Endodermal cell (in vitro differentiated cells): ENCODE measurements around the gene IKZF4. TPM values are rescaled to one million over a fixed set of nuclear protein-coding genes. Genes with fewer than 3 reads are reported as not detected.
"Not testable (repeated sequence)": the region's sequence is repeated elsewhere in the genome, so short reads cannot be mapped to it uniquely, and the experiment has no call there.

Source experiments
- DNase-seq: peaks from one replicate; pipeline ENCODE4 v3.0.0-alpha.2; 2017
- H3K27ac ChIP-seq: 2 replicates; pipeline ENCODE4 v1.5.1; 2013; ENCODE audit warnings: mild to moderate bottlenecking, low read depth, low read length, moderate library complexity
- H3K27me3 ChIP-seq: 2 replicates; pipeline ENCODE4 v1.6.1; 2013; ENCODE audit warnings: mild to moderate bottlenecking, low read length, moderate library complexity; ENCODE audit not compliant: insufficient read depth, control insufficient read depth, poor library complexity, severe bottlenecking
- H3K36me3 ChIP-seq: 2 replicates; pipeline ENCODE4 v1.7.0; 2013; ENCODE audit warnings: mild to moderate bottlenecking, low read length, moderate library complexity; ENCODE audit not compliant: control insufficient read depth, insufficient read depth
- H3K4me1 ChIP-seq: one replicate; pipeline ENCODE4 v1.7.0; 2013; ENCODE audit warnings: low read length; ENCODE audit not compliant: control insufficient read depth, insufficient read depth
- H3K4me3 ChIP-seq: 2 replicates; pipeline ENCODE4 v1.5.1; 2013; ENCODE audit warnings: mild to moderate bottlenecking, low read length, moderate library complexity
- H3K9ac ChIP-seq: 2 replicates; pipeline ENCODE4 v1.6.1; 2013; ENCODE audit warnings: mild to moderate bottlenecking, low read length, moderate library complexity; ENCODE audit not compliant: poor library complexity, severe bottlenecking; ENCODE audit errors: extremely low read depth
- H3K9me3 ChIP-seq: 2 replicates; pipeline ENCODE4 v1.6.1; 2013; ENCODE audit warnings: mild to moderate bottlenecking, low read length, moderate library complexity; ENCODE audit not compliant: control insufficient read depth
- H3K27ac Mint-ChIP-seq: 2 replicates; pipeline ENCODE4 v1.8.0; 2020; ENCODE audit warnings: mixed read lengths
- H3K27me3 Mint-ChIP-seq: 2 replicates; pipeline ENCODE4 v1.8.0; 2021; ENCODE audit warnings: mild to moderate bottlenecking, mixed read lengths; ENCODE audit not compliant: insufficient read depth
- H3K36me3 Mint-ChIP-seq: 2 replicates; pipeline ENCODE4 v1.8.0; 2020; ENCODE audit warnings: low read depth, mixed read lengths
- H3K4me1 Mint-ChIP-seq: 2 replicates; pipeline ENCODE4 v1.8.0; 2020; ENCODE audit warnings: mixed read lengths
- H3K4me3 Mint-ChIP-seq: 2 replicates; pipeline ENCODE4 v1.8.0; 2020; ENCODE audit warnings: mild to moderate bottlenecking, moderate library complexity, mixed read lengths
- H3K9me3 Mint-ChIP-seq: 2 replicates; pipeline ENCODE4 v1.8.0; 2020; ENCODE audit warnings: mild to moderate bottlenecking, mixed read lengths
- WGBS, 2 experiments: methylation state at CpG; one replicate each; pipeline versions ENCODE4 v1.1.5 to v1.1.7; 2013; ENCODE audit warnings: missing lambda C conversion rate in 2 of 2, mixed read lengths in 1 of 2; ENCODE audit not compliant: insufficient coverage in 1 of 2, insufficient read length in 1 of 2; 5-methylcytosine and 5-hydroxymethylcytosine counted together
- total RNA-seq, 2 donors: library from RNA; stranded (reverse); fragmentation: NEBNext Ultra II Directional in 1 of 2; extraction: Animal tissue kit (Norgen Biotek cat#: 25700) in 1 of 2; gene quantifications; 2 replicates in 1 of 2; 3 replicates in 1 of 2; pipeline ENCODE4 v1.2.1, GENCODE V29; 2021
- TF ChIP-seq, protein P1 (sequence below): fragments of 200-600 bp; sonication (generic); conservative IDR thresholded peaks from 2 replicates; pipeline ENCODE4 v1.5.0; 2021; ENCODE audit warnings: antibody characterized with exemption, mild to moderate bottlenecking

Gene IKZF4
- total RNA-seq, 2 donors from 2014 or later: 9.8 to 10.2 TPM

DNA sequence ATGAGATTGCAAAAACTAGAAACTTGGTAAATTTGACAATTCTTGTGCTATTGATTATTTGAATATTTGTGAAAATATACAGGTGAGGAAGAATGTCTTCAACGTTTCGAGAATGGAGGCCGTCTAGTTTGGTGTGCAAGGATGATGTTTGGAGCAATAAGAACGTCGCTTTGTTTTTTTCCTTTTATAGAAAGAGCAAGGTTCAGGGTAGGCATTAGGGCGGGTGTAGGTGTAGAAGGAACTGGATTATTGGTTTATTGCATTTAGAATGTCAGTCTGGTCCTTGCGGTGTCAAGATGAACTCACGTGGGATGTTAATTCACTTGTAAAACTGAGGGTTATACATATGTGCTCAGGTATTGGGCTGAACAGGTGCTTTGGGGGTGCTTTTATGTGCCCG lies 22.0 kb downstream of the IKZF4 start:
- Histone ChIP-seq H3K4me1 (no peaks in the 10 kb centered on the region), H3K27ac (no peak overlapping the region), H3K36me3 (peaks cover 34% of the 10 kb centered on the region), H3K4me3 (peak overlapping the region; percentile 100), H3K27me3 (no peaks in the 10 kb centered on the region), H3K9me3 (no peaks in the 10 kb centered on the region), H3K9ac (peak overlapping the region; percentile 94)
- WGBS, 2 experiments: 51 to 71% methylated on average over 5 to 9 of the region's 9 CpGs
- Mint-ChIP-seq H3K4me1 (peaks cover 17% of the 10 kb centered on the region), H3K27ac (peak overlapping the region; percentile 98), H3K9me3 (no peaks in the 10 kb centered on the region), H3K4me3 (peak overlapping the region; percentile 95), H3K36me3 (peaks cover 32% of the 10 kb centered on the region), H3K27me3 (no peaks in the 10 kb centered on the region)
- no peak for DNase-seq
- TF ChIP-seq, protein P1, sequence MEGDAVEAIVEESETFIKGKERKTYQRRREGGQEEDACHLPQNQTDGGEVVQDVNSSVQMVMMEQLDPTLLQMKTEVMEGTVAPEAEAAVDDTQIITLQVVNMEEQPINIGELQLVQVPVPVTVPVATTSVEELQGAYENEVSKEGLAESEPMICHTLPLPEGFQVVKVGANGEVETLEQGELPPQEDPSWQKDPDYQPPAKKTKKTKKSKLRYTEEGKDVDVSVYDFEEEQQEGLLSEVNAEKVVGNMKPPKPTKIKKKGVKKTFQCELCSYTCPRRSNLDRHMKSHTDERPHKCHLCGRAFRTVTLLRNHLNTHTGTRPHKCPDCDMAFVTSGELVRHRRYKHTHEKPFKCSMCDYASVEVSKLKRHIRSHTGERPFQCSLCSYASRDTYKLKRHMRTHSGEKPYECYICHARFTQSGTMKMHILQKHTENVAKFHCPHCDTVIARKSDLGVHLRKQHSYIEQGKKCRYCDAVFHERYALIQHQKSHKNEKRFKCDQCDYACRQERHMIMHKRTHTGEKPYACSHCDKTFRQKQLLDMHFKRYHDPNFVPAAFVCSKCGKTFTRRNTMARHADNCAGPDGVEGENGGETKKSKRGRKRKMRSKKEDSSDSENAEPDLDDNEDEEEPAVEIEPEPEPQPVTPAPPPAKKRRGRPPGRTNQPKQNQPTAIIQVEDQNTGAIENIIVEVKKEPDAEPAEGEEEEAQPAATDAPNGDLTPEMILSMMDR: no peak

DNA sequence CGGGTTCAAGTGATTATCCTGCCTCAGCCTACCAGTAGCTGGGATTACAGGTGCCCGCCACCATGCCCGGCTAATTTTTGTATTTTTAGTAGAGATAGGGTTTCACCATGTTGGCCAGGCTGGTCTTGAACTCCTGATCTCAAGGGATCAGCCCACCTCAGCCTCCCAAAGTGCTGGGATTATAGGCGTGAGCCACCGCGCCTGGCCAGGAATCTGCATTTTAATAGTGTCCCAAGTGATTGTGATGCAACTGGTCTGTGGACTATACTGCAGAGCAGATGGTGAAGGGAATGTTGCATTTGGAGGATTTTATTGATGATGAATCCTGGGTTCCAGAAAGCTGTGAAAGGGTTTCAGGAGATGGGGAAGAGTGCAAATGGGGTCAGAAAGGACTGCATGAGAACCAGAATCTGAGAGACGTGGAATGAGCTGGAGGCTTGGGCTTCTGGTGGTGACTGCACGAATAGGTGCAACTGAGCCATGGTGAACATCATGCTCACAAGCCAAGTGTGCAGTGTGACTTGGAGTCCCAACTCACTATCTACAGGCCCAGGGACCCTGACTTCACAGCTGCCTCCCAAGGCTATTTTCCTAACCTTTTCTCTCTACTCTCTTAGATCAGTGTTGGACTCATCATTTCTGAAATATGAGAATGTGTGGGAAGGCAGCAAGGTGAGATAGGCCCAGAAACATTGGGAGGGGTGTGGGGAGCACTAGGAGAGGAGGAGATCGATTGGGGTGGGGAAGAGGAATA lies 25.4 kb downstream of the IKZF4 start:
- H3K9me3 Mint-ChIP-seq: no peaks in the 10 kb centered on the region
- Histone ChIP-seq H3K9ac (no peak overlapping the region), H3K9me3 (no peaks in the 10 kb centered on the region), H3K36me3 (peaks cover 34% of the 10 kb centered on the region), H3K27me3 (no peaks in the 10 kb centered on the region), H3K4me3 (no peak overlapping the region), H3K4me1 (no peaks in the 10 kb centered on the region), H3K27ac (peak overlapping the region; percentile 8)
- TF ChIP-seq, protein P1: no peak
- DNase-seq: peak; percentile 59
- no peaks in the 10 kb centered on the region for H3K27me3 Mint-ChIP-seq
- peak overlapping the region; percentile 91 for H3K27ac Mint-ChIP-seq
- peaks cover 10% of the 10 kb centered on the region for H3K4me1 Mint-ChIP-seq
- H3K36me3 Mint-ChIP-seq: peaks cover 32% of the 10 kb centered on the region
- 85 to 89% methylated on average over 6 to 8 of the region's 9 CpGs for WGBS, 2 experiments
- no peak overlapping the region for H3K4me3 Mint-ChIP-seq

DNA sequence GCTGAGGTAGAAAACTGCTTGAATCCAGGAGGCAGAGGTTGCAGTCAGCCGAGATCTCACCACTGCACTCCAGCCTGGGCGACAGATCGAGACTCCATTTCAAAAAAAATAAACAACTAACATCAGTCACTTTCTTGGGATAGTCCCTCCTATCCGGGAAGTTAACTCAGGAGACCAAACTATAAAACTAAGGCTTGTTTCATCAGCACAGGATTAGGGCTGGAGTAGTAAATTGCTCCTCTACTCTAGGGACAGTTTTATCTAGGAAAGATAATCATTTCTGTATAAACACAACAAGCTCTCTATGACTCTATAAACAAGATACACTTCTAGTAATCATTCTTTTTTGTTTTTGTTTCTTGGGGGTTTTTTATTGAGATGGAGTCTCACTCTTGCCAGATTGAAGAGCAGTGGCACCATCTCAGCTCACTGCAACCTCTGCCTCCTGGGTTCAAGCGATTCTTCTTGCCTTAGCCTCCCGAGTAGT lies 32.6 kb downstream of the IKZF4 start:
- DNase-seq: no peak
- Histone ChIP-seq H3K27me3 (no peaks in the 10 kb centered on the region), H3K9ac (no peak overlapping the region), H3K4me1 (no peaks in the 10 kb centered on the region), H3K36me3 (no peaks in the 10 kb centered on the region), H3K9me3 (no peaks in the 10 kb centered on the region), H3K4me3 (no peak overlapping the region), H3K27ac (no peak overlapping the region)
- H3K27me3 Mint-ChIP-seq: no peaks in the 10 kb centered on the region
- H3K4me3 Mint-ChIP-seq: no peak overlapping the region
- H3K27ac Mint-ChIP-seq: no peak overlapping the region
- TF ChIP-seq, protein P1: no peak
- no peaks in the 10 kb centered on the region for H3K4me1 Mint-ChIP-seq
- no peaks in the 10 kb centered on the region for H3K9me3 Mint-ChIP-seq
- H3K36me3 Mint-ChIP-seq: no peaks in the 10 kb centered on the region
- 96% methylated on average over 3 to 6 of the region's 6 CpGs for WGBS, 2 experiments

DNA sequence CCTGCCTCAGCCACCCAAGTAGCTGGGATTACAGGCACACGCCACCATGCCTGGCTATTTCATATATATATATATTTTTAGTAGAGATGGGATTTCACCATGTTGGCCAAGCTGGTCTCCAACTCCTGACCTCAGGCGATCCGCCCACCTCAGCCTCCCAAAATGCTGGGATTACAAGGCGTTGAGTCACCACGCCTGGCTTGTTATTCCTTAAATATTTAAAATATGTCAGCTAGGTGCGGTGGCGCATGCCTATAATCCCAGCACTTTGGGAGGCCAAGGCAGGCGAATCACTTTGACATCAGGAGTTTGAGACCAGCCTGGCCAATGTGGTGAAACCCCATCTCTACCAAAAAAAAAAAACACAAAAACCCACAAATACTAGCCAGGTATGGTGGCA lies 39.1 kb downstream of the IKZF4 start:
- not testable (repeated sequence) for H3K9me3 ChIP-seq, H3K36me3 Mint-ChIP-seq, H3K9me3 Mint-ChIP-seq, H3K4me3 Mint-ChIP-seq, H3K36me3 ChIP-seq, H3K4me1 Mint-ChIP-seq, H3K4me1 ChIP-seq, H3K27ac Mint-ChIP-seq, H3K4me3 ChIP-seq, H3K27me3 ChIP-seq, H3K27me3 Mint-ChIP-seq, H3K27ac ChIP-seq, H3K9ac ChIP-seq
- WGBS, 2 experiments: 83 to 85% methylated on average over 4 to 7 of the region's 8 CpGs
- DNase-seq: peak; percentile 61
